HG03066 (cell line): Measurements from ENCODE around the gene PAPPA.

ENCODE experiments used
- ATAC-seq: cut with Tn5 transposase; IDR thresholded peaks from one replicate; pipeline ENCODE4 v1.9.1; 2021; ENCODE audit warnings: low read depth; ENCODE audit not compliant: unreplicated experiment

The PAPPA gene

GRCh38 chr9:116303270-116303669 lies 149.7 kb downstream of the PAPPA start:
- no peak for ATAC-seq

- no peak for ATAC-seq
Measured at GRCh38 chr9:116303886-116304538, 150.4 kb downstream of the PAPPA start.

GRCh38 chr9:116304761-116305160 lies 151.2 kb downstream of the PAPPA start:
- ATAC-seq, result no peak

- no peak for ATAC-seq
Measured at GRCh38 chr9:116308076-116308475, 154.5 kb downstream of the PAPPA start.

- no peak for ATAC-seq
Measured at GRCh38 chr9:116309900-116310611, 156.5 kb downstream of the PAPPA start.

- ATAC-seq, result no peak
Measured at GRCh38 chr9:116312221-116312620, 158.6 kb downstream of the PAPPA start.

GRCh38 chr9:116313638-116314037 lies 160.0 kb downstream of the PAPPA start:
- no peak for ATAC-seq

- no peak for ATAC-seq
Measured at GRCh38 chr9:116316246-116316645, 162.7 kb downstream of the PAPPA start.

- no peak for ATAC-seq
Measured at GRCh38 chr9:116317503-116317902, 163.9 kb downstream of the PAPPA start.

- ATAC-seq, result no peak
Measured at GRCh38 chr9:116318468-116319374, 165.1 kb downstream of the PAPPA start.

GRCh38 chr9:116319480-116319879 lies 165.9 kb downstream of the PAPPA start:
- ATAC-seq, result no peak

- ATAC-seq, result no peak
Measured at GRCh38 chr9:116320290-116320689, 166.7 kb downstream of the PAPPA start.

- no peak for ATAC-seq
Measured at GRCh38 chr9:116322521-116322920, 168.9 kb downstream of the PAPPA start.

GRCh38 chr9:116323012-116323411 lies 169.4 kb downstream of the PAPPA start:
- ATAC-seq, result no peak

- no peak for ATAC-seq
Measured at GRCh38 chr9:116323571-116323970, 170.0 kb downstream of the PAPPA start.

- ATAC-seq, result no peak
Measured at GRCh38 chr9:116325924-116326323, 172.3 kb downstream of the PAPPA start.

GRCh38 chr9:116327701-116328405 lies 174.3 kb downstream of the PAPPA start:
- no peak for ATAC-seq

GRCh38 chr9:116329470-116329869 lies 175.9 kb downstream of the PAPPA start:
- ATAC-seq, result no peak

- no peak for ATAC-seq
Measured at GRCh38 chr9:116331241-116331640, 177.7 kb downstream of the PAPPA start.

GRCh38 chr9:116332090-116332489 lies 178.5 kb downstream of the PAPPA start:
- no peak for ATAC-seq

- no peak for ATAC-seq
Measured at GRCh38 chr9:116333254-116333653, 179.7 kb downstream of the PAPPA start.
